MG63 (cell line): ENCODE results near the gene SLC6A17. TPM values are rescaled to one million over a fixed set of nuclear protein-coding genes. Genes with fewer than 3 reads are reported as not detected.
A peak's percentile ranks its signal among the peaks of the same experiment; 100 is the strongest.

Experiments
- DNase-seq: peaks from one replicate; pipeline ENCODE4 v3.0.0-alpha.2; 2020
- H3K27me3 ChIP-seq: fragments of 250-450 bp; sonication (Bioruptor Pico); 2 replicates; pipeline ENCODE4 v1.5.1; 2020; ENCODE audit warnings: mild to moderate bottlenecking, moderate library complexity
- H3K36me3 ChIP-seq: fragments of 250-450 bp; sonication (Bioruptor Pico); 2 replicates; pipeline ENCODE4 v1.5.1; 2020; ENCODE audit warnings: mild to moderate bottlenecking, moderate library complexity
- H3K4me3 ChIP-seq: fragments of 250-450 bp; sonication (Bioruptor Pico); 2 replicates; pipeline ENCODE4 v1.5.1; 2020; ENCODE audit warnings: mild to moderate bottlenecking, moderate library complexity
- H3K9me3 ChIP-seq: fragments of 250-450 bp; sonication (Bioruptor Pico); 2 replicates; pipeline ENCODE4 v1.5.1; 2020; ENCODE audit warnings: mild to moderate bottlenecking, moderate library complexity
- total RNA-seq: library from RNA; depleted of rRNA; stranded (reverse); fragments of >200 nt; shearing (Covaris generic); gene quantifications from 2 replicates; pipeline ENCODE4 v1.2.3, GENCODE V29; 2014; ENCODE audit warnings: low replicate concordance

SLC6A17 gene
- total RNA-seq, 1 experiment from 2014 or later, result 1.1 TPM

GRCh38 chr1:110186558-110186957, 36.3 kb downstream of the SLC6A17 start:
- H3K27me3 ChIP-seq, result no peaks in the 10 kb centered on the region
- H3K9me3 ChIP-seq, result no peaks in the 10 kb centered on the region
- no peak overlapping the region for H3K4me3 ChIP-seq
- no peaks in the 10 kb centered on the region for H3K36me3 ChIP-seq
- DNase-seq, result no peak

DNA sequence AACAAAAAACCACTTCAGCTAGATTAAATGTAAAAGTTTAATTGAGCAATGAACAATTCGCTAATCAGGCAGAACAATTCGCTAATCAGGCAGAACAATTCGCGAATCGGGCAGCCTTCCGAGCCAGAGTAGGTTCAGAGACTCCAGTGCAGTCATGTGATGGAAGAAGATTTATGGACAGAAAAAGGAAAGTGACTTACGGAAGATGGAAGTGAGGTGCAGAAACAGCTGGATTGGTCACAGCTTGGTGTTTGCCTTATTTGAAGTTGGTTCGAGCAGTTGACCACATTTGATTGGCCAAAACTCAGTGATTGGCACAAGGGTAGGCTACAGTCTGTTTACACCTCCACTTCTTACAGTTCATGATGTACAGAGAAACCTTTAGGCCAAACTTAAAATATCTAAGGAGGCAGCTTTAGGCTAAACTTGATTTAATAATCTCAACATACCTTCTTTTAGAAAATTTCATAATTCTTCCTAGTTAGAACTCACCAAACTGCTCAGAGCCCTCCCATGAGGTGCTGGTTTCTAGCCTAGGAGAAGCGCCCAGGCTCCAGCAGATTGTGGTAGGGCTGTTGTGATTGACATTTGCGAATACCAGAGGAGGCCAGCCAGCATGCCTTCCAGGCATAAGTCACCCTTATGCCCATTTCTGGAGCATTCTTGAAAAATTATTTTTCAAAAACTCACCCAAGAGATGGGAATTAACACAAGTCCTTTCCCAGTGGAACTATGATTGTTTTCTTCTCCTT, 37.0 kb downstream of the SLC6A17 start:
- Histone ChIP-seq H3K9me3 (no peaks in the 10 kb centered on the region), H3K27me3 (no peaks in the 10 kb centered on the region), H3K4me3 (no peak overlapping the region), H3K36me3 (no peaks in the 10 kb centered on the region)
- peak; percentile 33 for DNase-seq

GRCh38 chr1:110188035-110188618, 37.8 kb downstream of the SLC6A17 start:
- peak; percentile 69 for DNase-seq
- H3K36me3 ChIP-seq, result no peaks in the 10 kb centered on the region
- H3K4me3 ChIP-seq, result no peak overlapping the region
- no peaks in the 10 kb centered on the region for H3K27me3 ChIP-seq
- H3K9me3 ChIP-seq, result no peaks in the 10 kb centered on the region

DNA sequence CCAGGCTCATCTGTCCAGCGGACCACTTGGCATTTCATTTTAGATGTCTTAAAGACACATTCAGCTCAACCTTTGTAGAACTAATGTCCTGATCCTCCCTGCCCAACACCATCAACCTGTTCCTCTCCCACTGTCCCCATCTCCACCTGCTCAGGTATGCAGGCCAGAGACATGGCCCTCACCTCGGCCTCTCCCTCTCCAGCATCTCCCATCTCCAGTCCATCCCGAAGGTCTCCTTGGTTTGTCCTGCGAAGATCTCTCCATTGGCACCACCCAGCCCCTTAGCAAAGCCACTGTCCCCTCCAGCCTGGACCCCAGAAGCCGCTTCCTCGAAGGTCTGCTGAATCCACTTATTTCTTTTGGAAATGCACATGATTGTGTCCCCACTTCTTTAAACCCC, 38.9 kb downstream of the SLC6A17 start:
- H3K36me3 ChIP-seq, result no peaks in the 10 kb centered on the region
- no peak for DNase-seq
- H3K4me3 ChIP-seq, result no peak overlapping the region
- H3K9me3 ChIP-seq, result no peaks in the 10 kb centered on the region
- H3K27me3 ChIP-seq, result no peaks in the 10 kb centered on the region

- Histone ChIP-seq H3K4me3 (no peak overlapping the region), H3K36me3 (no peaks in the 10 kb centered on the region), H3K27me3 (no peaks in the 10 kb centered on the region), H3K9me3 (no peaks in the 10 kb centered on the region)
- DNase-seq, result peak; percentile 38
Measured at GRCh38 chr1:110190282-110190929, 40.1 kb downstream of the SLC6A17 start.

- Histone ChIP-seq H3K27me3 (no peaks in the 10 kb centered on the region), H3K36me3 (no peaks in the 10 kb centered on the region), H3K9me3 (no peaks in the 10 kb centered on the region), H3K4me3 (no peak overlapping the region)
- DNase-seq, result no peak
Measured at GRCh38 chr1:110192541-110192940, 42.2 kb downstream of the SLC6A17 start.

GRCh38 chr1:110195196-110195595, 44.9 kb downstream of the SLC6A17 start:
- Histone ChIP-seq H3K4me3 (no peak overlapping the region), H3K27me3 (no peaks in the 10 kb centered on the region), H3K9me3 (no peaks in the 10 kb centered on the region), H3K36me3 (no peaks in the 10 kb centered on the region)
- DNase-seq, result no peak

GRCh38 chr1:110196917-110197765, 46.8 kb downstream of the SLC6A17 start:
- no peaks in the 10 kb centered on the region for H3K27me3 ChIP-seq
- no peaks in the 10 kb centered on the region for H3K9me3 ChIP-seq
- no peaks in the 10 kb centered on the region for H3K36me3 ChIP-seq
- peak; percentile 42 for DNase-seq
- H3K4me3 ChIP-seq, result no peak overlapping the region

GRCh38 chr1:110197905-110198629, 47.8 kb downstream of the SLC6A17 start:
- Histone ChIP-seq H3K27me3 (no peaks in the 10 kb centered on the region), H3K9me3 (no peaks in the 10 kb centered on the region), H3K4me3 (no peak overlapping the region), H3K36me3 (no peaks in the 10 kb centered on the region)
- no peak for DNase-seq

GRCh38 chr1:110198746-110199145, 48.5 kb downstream of the SLC6A17 start:
- no peak for DNase-seq
- no peaks in the 10 kb centered on the region for H3K9me3 ChIP-seq
- no peaks in the 10 kb centered on the region for H3K36me3 ChIP-seq
- no peak overlapping the region for H3K4me3 ChIP-seq
- no peaks in the 10 kb centered on the region for H3K27me3 ChIP-seq

GRCh38 chr1:110200190-110200589, 49.9 kb downstream of the SLC6A17 start:
- Histone ChIP-seq H3K27me3 (no peaks in the 10 kb centered on the region), H3K9me3 (no peaks in the 10 kb centered on the region), H3K36me3 (no peaks in the 10 kb centered on the region), H3K4me3 (no peak overlapping the region)
- DNase-seq, result no peak

DNA sequence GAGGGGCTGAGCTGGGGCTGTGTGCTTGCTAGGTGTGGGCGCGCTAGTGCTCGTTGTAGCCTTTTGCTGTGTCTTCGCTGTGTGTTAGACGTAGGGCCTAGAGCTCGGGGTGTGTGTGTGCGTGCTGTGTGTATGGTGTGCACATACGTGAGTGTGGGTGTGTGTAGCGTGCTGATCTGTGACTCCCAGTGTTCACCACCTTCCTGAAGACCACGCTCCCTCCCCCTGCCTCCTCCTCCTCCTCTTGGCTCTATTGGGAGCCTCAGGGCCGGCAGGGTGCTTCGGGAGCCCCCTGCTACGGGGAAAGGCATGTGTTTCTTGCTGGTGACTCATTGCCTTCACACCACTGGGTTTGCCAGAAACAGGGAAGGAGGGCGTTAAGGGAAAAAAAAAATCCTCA, 50.4 kb downstream of the SLC6A17 start:
- H3K9me3 ChIP-seq, result no peaks in the 10 kb centered on the region
- no peaks in the 10 kb centered on the region for H3K27me3 ChIP-seq
- H3K4me3 ChIP-seq, result no peak overlapping the region
- H3K36me3 ChIP-seq, result no peaks in the 10 kb centered on the region
- DNase-seq, result peak; percentile 42

GRCh38 chr1:110201157-110201825, 51.0 kb downstream of the SLC6A17 start:
- H3K27me3 ChIP-seq, result no peaks in the 10 kb centered on the region
- DNase-seq, result no peak
- no peaks in the 10 kb centered on the region for H3K36me3 ChIP-seq
- no peaks in the 10 kb centered on the region for H3K9me3 ChIP-seq
- no peak overlapping the region for H3K4me3 ChIP-seq

- no peak overlapping the region for H3K4me3 ChIP-seq
- peak; percentile 44 for DNase-seq
- no peaks in the 10 kb centered on the region for H3K27me3 ChIP-seq
Measured at GRCh38 chr1:110203021-110203661, 52.8 kb downstream of the SLC6A17 start.

GRCh38 chr1:110205156-110205555, 54.9 kb downstream of the SLC6A17 start:
- H3K36me3 ChIP-seq, result no peaks in the 10 kb centered on the region
- no peaks in the 10 kb centered on the region for H3K9me3 ChIP-seq
- H3K27me3 ChIP-seq, result no peaks in the 10 kb centered on the region
- DNase-seq, result no peak
- no peak overlapping the region for H3K4me3 ChIP-seq

More at GRCh38 chr1:110203021-110203661, 52.8 kb downstream of the SLC6A17 start:
- Histone ChIP-seq H3K9me3 (no peaks in the 10 kb centered on the region), H3K36me3 (no peaks in the 10 kb centered on the region)
